Measurements from ENCODE around the gene SMYD4. TPM values are rescaled to one million over a fixed set of nuclear protein-coding genes. Genes with fewer than 3 reads are reported as not detected.
"Not testable (repeated sequence)": the region's sequence is repeated elsewhere in the genome, so short reads cannot be mapped to it uniquely, and the experiment has no call there.

SMYD4 gene
- total RNA-seq (2014; rRNA removed; shearing (Covaris generic)) = 14.0 and 20.6 TPM in 2 replicates

GRCh38 chr17:1829592-1830257 is at the start of gene SMYD4, which contains the start of gene RPA1:
TSS of gene SMYD4 (minus strand) at chr17:1829902. CDS start at chr17:1827994, 1,908 bp downstream.
TSS of gene RPA1 (plus strand) at chr17:1830005. CDS start at chr17:1830094, 89 bp downstream.
- H3K27me3 ChIP-seq (ENCODE audit: control insufficient read depth, insufficient read depth, low read length) = no peaks in the 10 kb centered on the region
- peak; percentile 99 for DNase-seq
- peaks cover 8% of the 10 kb centered on the region for H3K36me3 ChIP-seq (replicated peaks; ENCODE audit: control insufficient read depth, insufficient read depth, low read length)
- H3K4me3 ChIP-seq (ENCODE audit: insufficient read depth, low read depth, low read length) = peak within 1 kb of the TSS; percentile 57

- peaks cover 26% of the 10 kb centered on the region for H3K36me3 ChIP-seq (replicated peaks; ENCODE audit: control insufficient read depth, insufficient read depth, low read length)
- no peak for DNase-seq
Measured at GRCh38 chr17:1878419-1879121, 48.9 kb upstream of the SMYD4 start.

GRCh38 chr17:1875597-1875996 is 45.9 kb upstream of the SMYD4 start:
- no peak overlapping the region for H3K4me3 ChIP-seq (ENCODE audit: insufficient read depth, low read depth, low read length)
- no peaks in the 10 kb centered on the region for H3K27me3 ChIP-seq (ENCODE audit: control insufficient read depth, insufficient read depth, low read length)
- DNase-seq = no peak
- H3K36me3 ChIP-seq (replicated peaks; ENCODE audit: control insufficient read depth, insufficient read depth, low read length) = peaks cover 21% of the 10 kb centered on the region

More at GRCh38 chr17:1878419-1879121, 48.9 kb upstream of the SMYD4 start:
- no peaks in the 10 kb centered on the region for H3K27me3 ChIP-seq (ENCODE audit: control insufficient read depth, insufficient read depth, low read length)
- no peak overlapping the region for H3K4me3 ChIP-seq (ENCODE audit: insufficient read depth, low read depth, low read length)

DNA sequence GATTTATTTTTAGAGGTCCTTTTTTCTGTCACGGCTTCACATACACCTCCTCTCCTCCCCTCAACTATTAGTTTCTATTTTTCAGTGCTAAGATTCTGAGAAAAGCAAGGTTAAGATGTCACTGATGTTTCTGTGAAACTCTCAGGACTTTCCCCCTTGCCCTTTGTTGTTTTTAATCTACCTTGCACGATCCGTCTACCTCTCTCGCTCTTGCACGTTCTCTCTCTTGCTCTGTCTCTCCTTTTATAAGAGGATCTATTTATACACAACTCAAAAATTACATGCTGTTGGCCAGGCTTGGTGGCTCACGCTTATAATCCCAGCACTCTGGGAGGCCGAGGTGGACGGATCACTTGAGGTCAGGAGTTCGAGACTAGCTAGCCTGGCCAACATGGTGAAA is 43.7 kb upstream of the SMYD4 start:
- no peaks in the 10 kb centered on the region for H3K27me3 ChIP-seq (ENCODE audit: control insufficient read depth, insufficient read depth, low read length)
- H3K36me3 ChIP-seq (replicated peaks; ENCODE audit: control insufficient read depth, insufficient read depth, low read length) = peaks cover 8% of the 10 kb centered on the region
- H3K4me3 ChIP-seq (ENCODE audit: insufficient read depth, low read depth, low read length) = no peak overlapping the region
- no peak for DNase-seq

- Histone ChIP-seq H3K27me3 (ENCODE audit: control insufficient read depth, insufficient read depth, low read length) (no peaks in the 10 kb centered on the region), H3K4me3 (ENCODE audit: insufficient read depth, low read depth, low read length) (no peak overlapping the region), H3K36me3 (replicated peaks; ENCODE audit: control insufficient read depth, insufficient read depth, low read length) (peaks cover 6% of the 10 kb centered on the region)
- no peak for DNase-seq
Measured at GRCh38 chr17:1872976-1873375, 43.3 kb upstream of the SMYD4 start.

- DNase-seq = no peak
- H3K36me3 ChIP-seq (replicated peaks; ENCODE audit: control insufficient read depth, insufficient read depth, low read length) = peaks cover 5% of the 10 kb centered on the region
- H3K27me3 ChIP-seq (ENCODE audit: control insufficient read depth, insufficient read depth, low read length) = no peaks in the 10 kb centered on the region
- H3K4me3 ChIP-seq (ENCODE audit: insufficient read depth, low read depth, low read length) = no peak overlapping the region
Measured at GRCh38 chr17:1872254-1872653, 42.6 kb upstream of the SMYD4 start.

DNA sequence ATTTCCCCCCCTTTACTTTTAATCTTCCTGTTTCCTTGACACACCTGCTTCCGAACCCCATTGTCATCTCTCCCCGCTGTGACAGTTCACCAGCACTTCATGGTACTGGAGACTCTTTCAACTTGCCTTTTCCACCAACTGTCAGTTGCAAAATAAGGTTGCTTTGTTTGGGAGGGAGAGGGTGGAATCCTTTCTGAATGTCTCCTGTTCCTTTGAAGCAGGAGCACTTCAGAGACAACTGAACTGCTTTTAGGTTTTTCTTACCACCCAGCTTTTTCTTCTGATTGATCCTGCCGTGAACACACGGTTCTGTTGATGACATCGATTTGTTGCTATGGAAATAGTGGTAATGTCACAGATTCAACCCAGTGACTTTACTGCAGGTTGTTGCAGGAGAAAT is 42.1 kb upstream of the SMYD4 start:
- no peak for DNase-seq
- no peak overlapping the region for H3K4me3 ChIP-seq (ENCODE audit: insufficient read depth, low read depth, low read length)
- peaks cover 2% of the 10 kb centered on the region for H3K36me3 ChIP-seq (replicated peaks; ENCODE audit: control insufficient read depth, insufficient read depth, low read length)
- H3K27me3 ChIP-seq (ENCODE audit: control insufficient read depth, insufficient read depth, low read length) = no peaks in the 10 kb centered on the region

- no peak for DNase-seq
- no peaks in the 10 kb centered on the region for H3K27me3 ChIP-seq (ENCODE audit: control insufficient read depth, insufficient read depth, low read length)
- H3K4me3 ChIP-seq (ENCODE audit: insufficient read depth, low read depth, low read length) = no peak overlapping the region
- peaks cover 2% of the 10 kb centered on the region for H3K36me3 ChIP-seq (replicated peaks; ENCODE audit: control insufficient read depth, insufficient read depth, low read length)
Measured at GRCh38 chr17:1870592-1870991, 40.9 kb upstream of the SMYD4 start.

DNA sequence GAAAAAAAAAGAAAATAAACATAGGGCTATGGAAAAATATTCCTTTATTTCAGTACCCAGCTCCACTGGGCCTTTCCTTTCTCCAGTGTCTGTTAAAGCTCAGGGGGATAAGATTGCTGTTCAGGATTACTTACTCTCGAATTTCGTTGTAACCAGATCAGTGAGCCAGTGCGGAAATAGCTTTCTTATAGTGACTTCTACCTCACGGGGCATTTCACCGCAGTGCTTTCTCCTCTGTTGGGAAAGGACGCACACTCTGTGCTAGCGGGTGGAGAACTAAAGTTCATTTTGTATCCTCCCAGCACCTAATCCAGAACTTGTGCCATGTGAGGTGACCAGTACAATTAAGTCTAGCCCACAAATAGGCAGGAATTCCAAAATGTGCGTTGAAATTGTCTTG is 38.4 kb upstream of the SMYD4 start:
- no peak overlapping the region for H3K4me3 ChIP-seq (ENCODE audit: insufficient read depth, low read depth, low read length)

GRCh38 chr17:1867307-1867706 is 37.6 kb upstream of the SMYD4 start:
- no peak for DNase-seq
- H3K27me3 ChIP-seq (ENCODE audit: control insufficient read depth, insufficient read depth, low read length) = no peaks in the 10 kb centered on the region
- no peak overlapping the region for H3K4me3 ChIP-seq (ENCODE audit: insufficient read depth, low read depth, low read length)
- no peaks in the 10 kb centered on the region; the same call in none of the 2 replicates for H3K36me3 ChIP-seq (replicated peaks; ENCODE audit: control insufficient read depth, insufficient read depth, low read length)

More for the DNA sequence above, 38.4 kb upstream of the SMYD4 start:
- DNase-seq = no peak
- Histone ChIP-seq H3K27me3 (ENCODE audit: control insufficient read depth, insufficient read depth, low read length) (no peaks in the 10 kb centered on the region), H3K36me3 (replicated peaks; ENCODE audit: control insufficient read depth, insufficient read depth, low read length) (no peaks in the 10 kb centered on the region; the same call in none of the 2 replicates)

DNA sequence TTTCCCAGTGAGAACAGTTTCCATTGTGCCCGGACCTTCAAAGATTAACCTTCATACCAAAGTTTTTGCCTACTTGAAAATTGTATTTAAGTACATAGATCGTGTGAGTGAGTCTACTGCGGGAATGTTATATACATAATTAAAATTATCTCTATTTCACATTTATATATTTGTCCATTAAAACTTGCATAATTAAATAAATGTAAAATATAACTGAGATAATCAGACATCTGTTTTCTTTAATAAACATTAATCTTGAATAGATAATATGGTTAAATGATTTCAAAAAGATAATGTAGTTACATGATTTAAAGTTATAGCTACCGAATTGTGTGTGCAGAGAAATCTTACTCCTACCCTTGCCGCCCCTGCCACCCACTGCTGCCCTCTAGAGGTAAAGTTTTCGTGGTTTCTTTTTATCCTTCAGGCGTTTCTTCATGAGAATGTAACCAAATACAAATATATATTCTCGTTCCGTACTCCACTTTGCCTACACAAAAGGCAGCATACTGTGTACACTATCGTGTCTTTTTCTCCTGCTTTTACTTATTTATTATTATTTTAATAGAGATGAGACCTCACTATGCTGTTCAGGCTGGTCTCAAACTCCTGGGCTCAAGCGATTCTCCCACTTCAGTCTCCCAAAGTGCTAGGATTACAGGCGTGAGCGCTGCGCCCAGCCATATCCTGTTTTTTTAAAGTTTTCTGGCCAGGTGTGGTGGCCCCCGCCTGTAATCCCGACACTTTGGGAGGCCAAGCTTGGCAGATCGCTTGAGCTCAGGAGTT is 35.7 kb upstream of the SMYD4 start:
- no peaks in the 10 kb centered on the region; the same call in none of the 2 replicates for H3K36me3 ChIP-seq (replicated peaks; ENCODE audit: control insufficient read depth, insufficient read depth, low read length)
- DNase-seq = peak; percentile 78
- H3K4me3 ChIP-seq (ENCODE audit: insufficient read depth, low read depth, low read length) = no peak overlapping the region
- no peaks in the 10 kb centered on the region for H3K27me3 ChIP-seq (ENCODE audit: control insufficient read depth, insufficient read depth, low read length)

GRCh38 chr17:1861391-1862010 is 31.8 kb upstream of the SMYD4 start:
- DNase-seq = no peak
- Histone ChIP-seq H3K27me3 (ENCODE audit: control insufficient read depth, insufficient read depth, low read length) (no peaks in the 10 kb centered on the region), H3K4me3 (ENCODE audit: insufficient read depth, low read depth, low read length) (no peak overlapping the region), H3K36me3 (replicated peaks; ENCODE audit: control insufficient read depth, insufficient read depth, low read length) (peaks cover 1% of the 10 kb centered on the region)

DNA sequence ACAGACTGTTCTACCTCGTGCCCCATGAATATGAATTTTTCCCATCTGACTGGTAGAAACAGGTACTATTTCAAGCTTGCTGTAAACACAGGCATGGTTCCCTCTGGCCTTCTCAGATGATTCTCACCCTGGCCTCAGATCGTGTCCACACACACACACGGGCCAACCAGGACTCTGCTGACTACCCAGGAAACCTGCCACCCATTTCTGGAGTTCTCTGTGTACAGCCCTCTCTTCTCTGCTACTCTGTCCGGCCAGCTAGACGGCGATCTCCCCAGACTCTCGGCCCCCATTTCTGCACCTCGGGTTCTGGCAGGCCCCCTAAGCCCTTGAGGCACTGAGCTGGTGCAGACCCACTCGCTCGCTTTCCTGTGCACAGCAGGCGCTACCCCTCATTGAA is 31.3 kb upstream of the SMYD4 start:
- H3K36me3 ChIP-seq (replicated peaks; ENCODE audit: control insufficient read depth, insufficient read depth, low read length) = peaks cover 1% of the 10 kb centered on the region
- H3K4me3 ChIP-seq (ENCODE audit: insufficient read depth, low read depth, low read length) = no peak overlapping the region
- no peaks in the 10 kb centered on the region for H3K27me3 ChIP-seq (ENCODE audit: control insufficient read depth, insufficient read depth, low read length)
- no peak for DNase-seq

DNA sequence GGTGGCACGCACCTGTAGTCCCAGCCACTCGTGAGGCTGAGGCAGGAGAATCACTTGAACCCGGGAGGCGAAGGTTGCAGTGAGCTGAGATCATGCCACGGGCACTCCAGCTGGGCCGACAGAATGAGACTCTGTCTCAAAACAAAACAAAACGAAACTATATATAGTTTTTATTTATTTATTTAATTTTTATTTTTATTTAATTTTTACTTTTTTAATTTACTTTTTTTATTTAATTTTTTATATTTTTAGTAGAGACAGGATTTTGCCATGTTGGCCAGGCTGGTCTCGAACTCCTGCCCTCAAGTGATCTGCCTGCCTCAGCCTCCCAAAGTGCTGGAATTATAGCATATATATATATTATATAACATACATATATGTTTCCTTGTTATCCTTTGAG is 26.8 kb upstream of the SMYD4 start:
- not testable (repeated sequence) for H3K27me3 ChIP-seq (ENCODE audit: control insufficient read depth, insufficient read depth, low read length); H3K4me3 ChIP-seq (ENCODE audit: insufficient read depth, low read depth, low read length); DNase-seq; H3K36me3 ChIP-seq (replicated peaks; ENCODE audit: control insufficient read depth, insufficient read depth, low read length)

Data from H7 (cell line).